DMS114 treated with DMSO at 0.1 percent for 48 hours (cell line): Measurements from ENCODE around the gene RPP40.
"Not testable (repeated sequence)": the region's sequence is repeated elsewhere in the genome, so short reads cannot be mapped to it uniquely, and the experiment has no call there.

Experiments
- DNase-seq: peaks from one replicate; lab custom pipeline; 2025; ENCODE audit not compliant: unreplicated experiment; lab: John Stamatoyannopoulos, UW

RPP40 gene

DNA sequence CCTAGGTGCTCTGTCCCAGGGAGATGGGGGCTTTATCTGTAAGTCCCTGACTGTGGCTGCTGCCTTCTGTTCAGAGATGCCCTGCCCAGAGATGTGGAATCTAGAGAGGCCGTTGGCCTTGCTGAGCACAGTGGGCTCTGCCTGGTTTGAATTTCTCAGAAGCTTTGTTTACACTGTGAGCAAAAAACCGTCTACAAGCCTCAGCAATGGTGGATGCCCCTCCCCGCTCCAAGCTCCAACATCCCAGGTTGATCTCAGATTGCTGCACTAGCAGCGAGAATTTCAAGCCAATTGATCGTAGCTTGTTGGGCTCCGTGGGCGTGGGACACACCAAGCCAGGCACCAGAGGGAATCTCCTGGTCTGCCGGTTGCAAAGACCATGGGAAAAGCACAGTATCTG is 16.3 kb upstream of the RPP40 start:
- DNase-seq, result no peak

DNA sequence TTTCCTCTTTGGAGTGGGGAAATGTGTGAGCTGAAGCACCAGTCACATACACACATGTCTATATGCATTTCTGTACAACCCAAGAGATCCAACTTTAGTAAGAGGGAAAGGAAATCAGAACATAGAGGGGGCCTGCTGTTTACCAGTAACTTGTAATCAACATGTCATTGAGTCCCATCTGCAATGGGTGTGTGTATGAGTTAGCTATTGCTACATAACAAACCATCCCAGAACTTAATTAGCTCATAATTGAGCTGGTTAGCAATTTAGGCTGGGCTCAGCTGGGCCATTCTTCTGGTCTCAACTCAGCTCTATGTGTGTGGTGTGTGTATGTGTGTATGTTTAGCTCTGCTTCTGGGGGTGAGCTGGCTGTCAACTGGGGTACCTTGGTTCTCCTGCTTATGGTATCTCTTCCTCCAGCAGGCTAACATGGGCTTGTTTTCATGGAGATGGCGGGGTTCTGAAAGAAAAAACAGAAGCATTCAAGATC is 10.3 kb upstream of the RPP40 start:
- DNase-seq, result no peak

DNA sequence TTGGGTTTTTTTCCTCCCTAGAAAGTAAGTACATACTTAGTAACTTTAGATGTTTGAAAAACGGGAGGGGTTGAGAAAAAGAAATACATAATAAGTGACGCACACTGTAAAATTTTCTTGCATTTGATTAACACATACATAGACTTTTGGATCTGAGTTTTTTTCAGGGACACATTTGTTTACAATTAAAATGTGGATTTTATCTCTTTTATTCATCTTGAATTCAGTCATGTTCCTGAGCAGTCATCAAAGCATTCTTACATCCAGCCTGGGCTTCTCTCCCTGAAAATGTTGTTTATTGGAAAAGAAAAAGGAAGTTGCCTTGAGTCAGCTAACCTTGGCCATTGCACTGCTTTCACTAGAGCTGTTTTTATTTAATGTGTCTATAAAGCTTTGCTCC is 8.7 kb upstream of the RPP40 start:
- no peak for DNase-seq

DNA sequence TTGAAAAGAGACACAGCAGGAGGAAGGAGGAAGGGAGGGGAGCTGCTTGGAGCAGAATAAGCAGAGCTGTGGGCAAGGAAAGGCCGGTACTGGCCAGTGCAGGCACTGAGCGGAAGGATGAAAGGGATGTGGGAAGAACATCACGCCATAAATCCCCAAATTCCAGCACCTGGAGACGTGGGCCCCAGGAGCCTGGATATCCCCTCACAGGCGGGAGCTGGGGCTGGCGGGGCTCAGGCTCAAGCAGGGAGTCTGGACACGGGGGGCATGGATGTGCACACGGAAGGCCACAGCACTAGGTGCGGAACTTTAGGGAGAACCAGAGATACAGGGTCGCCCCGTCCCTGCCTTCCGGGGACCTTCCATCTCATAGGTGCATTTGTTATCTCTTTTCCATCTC is 7.5 kb upstream of the RPP40 start:
- no peak for DNase-seq

- DNase-seq, result no peak
Observed at GRCh38 chr6:5007531-5007930, 3.7 kb upstream of the RPP40 start.

GRCh38 chr6:5006222-5006621 is 2.4 kb upstream of the RPP40 start:
- no peak for DNase-seq

GRCh38 chr6:5005038-5005433 is 1.2 kb upstream of the RPP40 start:
- DNase-seq, result not testable (repeated sequence)

- no peak for DNase-seq
Observed at GRCh38 chr6:5004373-5005037, 668 bp upstream of the RPP40 start.

- no peak for DNase-seq
Observed at GRCh38 chr6:4999586-4999985, 4.3 kb downstream of the RPP40 start.

GRCh38 chr6:4997862-4998261 is 6.0 kb downstream of the RPP40 start:
- DNase-seq, result no peak

DNA sequence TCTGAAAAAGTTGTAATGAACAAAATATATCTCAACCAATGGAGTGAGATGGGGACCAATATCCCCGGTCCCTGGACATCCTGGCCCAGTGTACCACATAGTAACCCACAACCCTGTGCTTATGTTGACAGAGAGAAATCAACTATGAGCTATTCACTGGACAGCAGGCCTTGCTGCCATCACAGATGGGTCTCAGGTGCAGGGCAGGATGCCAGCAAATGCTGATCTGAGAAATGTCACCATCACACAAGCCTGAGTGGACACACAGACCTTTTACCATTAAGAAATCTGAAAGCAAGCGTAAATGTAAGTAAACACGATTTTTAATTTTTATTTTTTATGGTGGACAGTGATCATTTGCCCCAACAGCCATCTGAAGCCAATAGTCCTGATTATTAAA is 9.1 kb downstream of the RPP40 start:
- DNase-seq, result no peak

GRCh38 chr6:4987432-4987831 is 16.4 kb downstream of the RPP40 start:
- DNase-seq, result no peak

DNA sequence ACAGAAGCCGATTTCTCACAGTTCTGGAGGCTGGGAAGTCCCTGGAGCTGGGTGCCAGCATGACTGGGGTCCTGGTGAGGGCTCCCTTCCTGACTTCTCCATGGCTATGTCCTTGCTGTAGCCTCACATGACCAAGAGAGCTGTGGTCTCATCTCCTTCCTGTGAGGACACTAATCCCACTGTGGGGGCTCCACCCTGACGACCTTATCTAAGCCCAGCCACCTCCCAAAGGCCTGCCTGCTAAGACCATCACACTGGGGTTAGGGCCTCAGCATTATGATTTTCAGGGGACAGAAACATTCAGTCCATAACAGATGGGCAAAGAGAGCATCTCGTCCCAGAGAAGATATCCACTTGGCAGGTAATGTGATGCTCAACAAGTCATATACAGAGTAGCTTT is 16.8 kb downstream of the RPP40 start:
- DNase-seq, result no peak

- no peak for DNase-seq
Observed at GRCh38 chr6:4983322-4983721, 20.5 kb downstream of the RPP40 start.

DNA sequence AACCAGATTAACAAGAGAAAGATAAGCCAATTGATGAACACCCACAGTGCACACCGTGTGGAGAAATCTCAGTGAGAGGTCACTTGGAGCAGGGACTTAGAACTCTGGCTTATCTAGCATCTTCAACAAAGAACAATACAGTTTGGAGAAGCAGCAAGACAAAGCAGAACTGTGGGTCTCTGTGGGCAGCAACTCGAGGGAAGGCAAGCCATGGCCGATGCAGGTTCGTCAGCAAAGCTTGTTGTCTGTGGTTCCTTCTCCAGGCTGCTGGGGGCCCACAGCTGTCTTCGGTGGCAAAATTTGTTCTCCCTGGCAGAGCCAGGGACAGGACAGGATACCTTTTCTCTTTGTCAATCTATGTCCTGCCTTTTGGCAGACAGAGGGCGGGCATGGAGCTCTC is 22.1 kb downstream of the RPP40 start:
- DNase-seq, result no peak

GRCh38 chr6:4979426-4979825 is 24.4 kb downstream of the RPP40 start:
- no peak for DNase-seq

DNA sequence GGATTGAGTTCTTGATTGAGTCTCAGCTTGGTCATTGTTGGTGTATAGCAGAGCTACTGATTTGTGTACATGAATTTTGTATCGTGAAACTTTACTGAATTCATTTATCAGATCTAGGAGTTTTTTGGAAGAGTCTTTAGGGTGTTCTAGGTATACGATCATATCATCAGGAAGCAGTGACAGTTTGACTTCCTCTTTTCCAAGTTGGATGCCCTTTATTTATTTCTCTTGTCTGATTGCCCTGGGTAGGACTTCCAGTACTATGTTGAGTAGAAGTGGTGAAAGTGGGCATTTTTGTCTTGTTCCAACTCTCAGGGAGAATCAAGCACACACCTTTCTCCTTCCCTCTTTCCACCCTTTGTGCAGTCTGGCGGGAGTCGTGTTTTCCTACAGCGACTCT is 26.4 kb downstream of the RPP40 start:
- no peak for DNase-seq

DNA sequence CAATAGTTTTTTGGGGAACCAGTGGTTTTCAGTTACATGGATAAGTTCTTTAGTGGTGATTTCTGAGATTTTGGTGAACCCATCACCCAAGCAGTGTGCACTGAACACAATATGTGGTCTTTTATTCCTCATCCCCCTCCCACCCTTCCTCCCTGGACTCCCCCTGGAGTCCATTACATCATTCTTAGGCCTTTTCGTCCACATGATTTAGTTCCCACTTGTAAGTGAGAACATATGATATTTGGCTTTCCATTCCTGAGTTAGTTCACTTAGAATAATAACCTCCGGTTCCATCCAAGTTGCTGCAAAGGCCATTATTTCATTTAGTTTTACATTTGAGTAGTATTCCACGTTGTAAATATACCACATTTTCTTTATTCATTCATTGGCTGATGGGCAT is 28.3 kb downstream of the RPP40 start:
- no peak for DNase-seq

GRCh38 chr6:4974962-4975361 is 28.9 kb downstream of the RPP40 start:
- no peak for DNase-seq

DNA sequence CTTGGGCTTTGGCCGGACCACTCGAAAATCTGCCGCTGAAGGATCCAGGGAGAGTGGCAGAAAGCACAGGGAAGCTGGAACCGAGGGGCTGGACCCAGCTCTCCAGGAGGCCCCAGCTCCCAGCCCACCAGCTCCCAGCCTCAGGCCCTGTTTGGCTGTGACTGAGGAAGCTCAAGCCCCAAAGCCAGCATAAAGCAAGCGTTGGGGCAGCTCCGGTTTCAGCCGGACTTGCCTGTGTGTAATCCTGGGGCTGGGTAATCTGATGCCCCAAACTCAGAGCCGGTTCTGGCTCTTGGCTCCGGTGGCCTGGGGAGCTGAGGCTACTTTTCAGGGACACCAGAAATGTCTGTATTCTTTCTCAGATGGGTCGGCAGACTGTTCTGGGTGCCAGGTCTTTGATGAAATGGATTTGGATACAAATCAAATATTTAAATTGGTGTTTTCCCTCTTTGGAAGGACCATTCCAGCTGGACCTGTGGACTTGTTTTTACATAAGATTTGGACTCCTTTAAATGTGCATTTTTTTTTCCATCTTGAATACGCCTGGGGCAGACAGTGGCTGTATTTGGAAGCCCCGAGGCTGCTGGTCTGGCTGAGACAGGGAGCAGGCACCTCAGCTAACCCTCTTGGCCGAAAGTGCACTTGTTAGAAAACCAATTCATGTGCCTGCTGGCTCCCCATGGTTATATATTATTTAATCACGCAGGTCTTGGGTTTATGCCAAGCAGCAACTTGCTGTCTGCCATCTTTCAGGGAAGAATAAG is 29.7 kb downstream of the RPP40 start:
- no peak for DNase-seq

DNA sequence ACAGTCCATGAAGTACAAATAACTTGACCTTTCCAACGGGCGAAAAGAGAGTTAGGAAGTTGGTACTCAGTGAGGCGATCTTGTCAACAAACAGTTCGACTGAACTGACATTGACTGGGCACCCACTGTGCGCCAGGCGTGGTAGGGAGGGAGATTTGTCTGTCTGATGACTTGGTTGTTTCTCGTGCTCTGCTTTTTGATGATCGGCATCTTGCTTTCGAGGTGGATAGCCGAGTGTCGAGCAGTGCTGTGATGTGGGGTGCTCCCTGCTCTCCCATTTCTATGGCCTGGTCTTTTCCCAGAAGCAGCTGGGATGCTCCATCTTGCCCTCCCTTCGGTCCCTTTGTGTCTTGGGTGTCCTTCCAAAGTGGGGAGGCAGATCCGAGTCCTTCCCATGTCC is 30.4 kb downstream of the RPP40 start:
- no peak for DNase-seq

- DNase-seq, result no peak
Observed at GRCh38 chr6:4972438-4972837, 31.4 kb downstream of the RPP40 start.

- no peak for DNase-seq
Observed at GRCh38 chr6:4971851-4972250, 32.0 kb downstream of the RPP40 start.
